Gastrocnemius medialis (tissue), 4 donors: ENCODE results near the gene RAD23A. TPM values are rescaled to one million over a fixed set of nuclear protein-coding genes. Genes with fewer than 3 reads are reported as not detected.

Source experiments
- ATAC-seq, 2 donors: fragments of 150-250 bp; one replicate each; pipeline ENCODE4 v1.9.1; 2016
- DNase-seq, 2 donors: peaks; one replicate each; pipeline ENCODE4 v3.0.0-alpha.2; 2019
- H3K27ac ChIP-seq, 4 donors: fragments of 200-600 bp; sonication (generic); 1 replicate in 1 of 4; 2 replicates in 3 of 4; pipeline ENCODE4 v1.5.1; 2016 to 2018; ENCODE audit warnings: mild to moderate bottlenecking in 2 of 4, moderate library complexity in 1 of 4
- H3K27me3 ChIP-seq, 3 donors: fragments of 200-600 bp; sonication (generic) in 2 of 3; 1 replicate in 1 of 3; 2 replicates in 2 of 3; pipeline versions ENCODE4 v1.5.1 to v1.6.0; 2016 to 2019; ENCODE audit warnings: mild to moderate bottlenecking in 1 of 3, moderate library complexity in 1 of 3
- H3K36me3 ChIP-seq, 2 donors: fragments of 200-600 bp; sonication (generic) in 1 of 2; one replicate each; pipeline ENCODE4 v1.5.1; 2017 to 2018
- H3K4me1 ChIP-seq, 2 donors: fragments of 200-600 bp; sonication (generic) in 1 of 2; one replicate each; pipeline ENCODE4 v1.5.1; 2016 to 2017; ENCODE audit warnings: mild to moderate bottlenecking in 2 of 2
- H3K4me3 ChIP-seq, 4 donors: fragments of 200-600 bp; sonication (generic) in 3 of 4; 1 replicate in 1 of 4; 2 replicates in 3 of 4; pipeline ENCODE4 v1.5.1; 2016 to 2019; ENCODE audit warnings: mild to moderate bottlenecking in 2 of 4
- H3K9me3 ChIP-seq, 3 donors: fragments of 200-600 bp; sonication (generic) in 2 of 3; 1 replicate in 1 of 3; 2 replicates in 2 of 3; pipeline ENCODE4 v1.5.1; 2016 to 2019
- POLR2A ChIP-seq, 2 donors: fragments of 450-650 bp; IDR thresholded peaks; one replicate each; pipeline ENCODE4 v1.6.1; 2017; ENCODE audit warnings: antibody characterized with exemption in 2 of 2, mild to moderate bottlenecking in 2 of 2, moderate library complexity in 2 of 2
- in situ Hi-C, 4 donors: fragments of 200-750 bp; cut with MboI; loops; one replicate each; pipeline versions ENCODE4 v1.15.0 to v1.8.0; 2017; ENCODE audit warnings: low sequenced_read_pairs in 4 of 4
- intact Hi-C: fragments of 100-400 bp; cut with DNase I; formaldehyde crosslinking; loops from one replicate; pipeline ENCODE4 v1.15.1; 2023; ENCODE audit warnings: low total_unique reads
- total RNA-seq, 4 donors: library from RNA; depleted of rRNA; stranded (reverse); fragments of >200 nt; gene quantifications; one replicate each; pipeline versions ENCODE4 v1.1.0 to v1.2.3, GENCODE V29; 2016
- TF ChIP-seq, protein P1 (sequence below), 5 experiments: fragments of 450-650 bp in 3 of 5; fragments of 200-600 bp in 2 of 5; sonication (generic) in 2 of 5; IDR thresholded peaks in 4 of 5; conservative IDR thresholded peaks in 1 of 5; 1 replicate in 4 of 5; 2 replicates in 1 of 5; pipeline ENCODE4 v1.5.1; 2016 to 2019; ENCODE audit warnings: antibody characterized with exemption in 5 of 5, mild to moderate bottlenecking in 3 of 5, moderate library complexity in 3 of 5

RAD23A gene
- total RNA-seq, 4 donors from 2014 or later = 618 to 949 (median 780) TPM

GRCh38 chr19:12932392-12933286 lies 13.0 kb upstream of the RAD23A start:
- Histone ChIP-seq H3K27ac (peak overlapping the region; percentile 91 to 99 (median 94)), H3K4me1 (peaks cover 12 to 15% of the 10 kb centered on the region in 2 donors), H3K27me3 (no peaks in the 10 kb centered on the region), H3K4me3 (peak overlapping the region; percentile 85 to 100 (median 98)), H3K36me3 (peaks cover 0 to 29% of the 10 kb centered on the region in 2 donors), H3K9me3 (no peaks in the 10 kb centered on the region)
- peak in 1 of 2 donors; percentile 14 for ATAC-seq
- DNase-seq = no peak
- intact Hi-C loops (loop anchor here (1.0 to 5.0 kb wide), 4 partner anchors 14 to 210 kb away; partner anchors contain the start of genes GCDH, JUNB, SYCE2 and TNPO2), in situ Hi-C loops (no loop called here)
- TF ChIP-seq, protein P1, sequence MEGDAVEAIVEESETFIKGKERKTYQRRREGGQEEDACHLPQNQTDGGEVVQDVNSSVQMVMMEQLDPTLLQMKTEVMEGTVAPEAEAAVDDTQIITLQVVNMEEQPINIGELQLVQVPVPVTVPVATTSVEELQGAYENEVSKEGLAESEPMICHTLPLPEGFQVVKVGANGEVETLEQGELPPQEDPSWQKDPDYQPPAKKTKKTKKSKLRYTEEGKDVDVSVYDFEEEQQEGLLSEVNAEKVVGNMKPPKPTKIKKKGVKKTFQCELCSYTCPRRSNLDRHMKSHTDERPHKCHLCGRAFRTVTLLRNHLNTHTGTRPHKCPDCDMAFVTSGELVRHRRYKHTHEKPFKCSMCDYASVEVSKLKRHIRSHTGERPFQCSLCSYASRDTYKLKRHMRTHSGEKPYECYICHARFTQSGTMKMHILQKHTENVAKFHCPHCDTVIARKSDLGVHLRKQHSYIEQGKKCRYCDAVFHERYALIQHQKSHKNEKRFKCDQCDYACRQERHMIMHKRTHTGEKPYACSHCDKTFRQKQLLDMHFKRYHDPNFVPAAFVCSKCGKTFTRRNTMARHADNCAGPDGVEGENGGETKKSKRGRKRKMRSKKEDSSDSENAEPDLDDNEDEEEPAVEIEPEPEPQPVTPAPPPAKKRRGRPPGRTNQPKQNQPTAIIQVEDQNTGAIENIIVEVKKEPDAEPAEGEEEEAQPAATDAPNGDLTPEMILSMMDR (IDR thresholded peaks at IDR 0.05 in 4 of 5, conservative IDR thresholded peaks at IDR 0.05 in 1 of 5) = no peak
- TF ChIP-seq POLR2A (IDR thresholded peaks at IDR 0.05) = no peak

DNA sequence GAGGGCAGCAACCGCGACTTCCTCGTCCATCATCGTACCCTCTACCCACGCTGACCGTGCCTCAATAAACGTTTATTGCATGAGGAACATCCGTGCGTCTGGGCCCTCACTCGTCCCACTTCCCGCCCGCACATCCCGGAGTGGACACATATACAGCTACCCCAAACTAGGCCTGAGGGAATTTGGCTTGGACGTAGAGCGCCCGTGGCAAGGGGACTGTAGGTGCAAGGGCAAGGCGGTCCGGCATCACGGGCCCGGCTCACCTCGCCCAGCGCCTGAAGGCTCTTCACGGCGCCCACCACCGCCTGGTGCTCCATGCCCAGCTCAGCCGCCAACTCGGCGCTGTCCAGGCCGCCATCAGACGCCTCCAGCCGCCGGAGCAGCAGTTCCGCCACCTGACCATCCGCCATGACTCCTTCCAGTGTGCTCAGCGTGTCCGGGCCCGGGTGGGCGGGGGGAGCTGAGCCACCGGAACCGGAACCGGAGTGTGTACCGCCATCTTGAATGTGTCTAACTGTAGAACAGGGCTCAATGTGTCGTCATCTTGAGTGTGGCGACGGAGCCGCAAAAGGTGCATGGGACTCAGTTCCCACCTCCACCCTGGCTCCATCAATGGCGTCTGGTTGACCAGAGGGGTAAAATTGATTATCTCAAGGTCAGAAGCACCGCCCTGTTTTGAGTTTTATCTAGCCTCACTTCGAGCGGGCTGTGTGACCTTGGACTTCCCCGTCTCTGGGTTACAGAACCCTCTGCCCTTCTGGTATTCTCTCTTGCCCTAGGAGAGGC lies 12.2 kb upstream of the RAD23A start, which contains the start of gene FARSA:
FARSA (minus strand) TSS at position 425 of the 786 bp plus-strand sequence; CDS start at position 410, 15 bp downstream.
- TF ChIP-seq POLR2A (IDR thresholded peaks at IDR 0.05) = peak; percentile 36 to 72
- TF ChIP-seq, protein P1 (IDR thresholded peaks at IDR 0.05 in 4 of 5, conservative IDR thresholded peaks at IDR 0.05 in 1 of 5) = no peak
- Histone ChIP-seq H3K27ac (peak within 1 kb of the TSS; percentile 91 to 99 (median 94)), H3K9me3 (no peaks in the 10 kb centered on the region), H3K4me1 (peaks cover 16 to 19% of the 10 kb centered on the region in 2 donors), H3K27me3 (no peaks in the 10 kb centered on the region), H3K36me3 (peaks cover 0 to 23% of the 10 kb centered on the region in 2 donors), H3K4me3 (peak within 1 kb of the TSS; percentile 85 to 100 (median 98))
- peak; percentile 94 for DNase-seq
- intact Hi-C loops (loop anchor here (1.0 to 5.0 kb wide), 4 partner anchors 15 to 211 kb away; partner anchors contain the start of genes GCDH, JUNB, SYCE2 and TNPO2), in situ Hi-C loops (no loop called here)
- peak; percentile 82 to 84 for ATAC-seq

DNA sequence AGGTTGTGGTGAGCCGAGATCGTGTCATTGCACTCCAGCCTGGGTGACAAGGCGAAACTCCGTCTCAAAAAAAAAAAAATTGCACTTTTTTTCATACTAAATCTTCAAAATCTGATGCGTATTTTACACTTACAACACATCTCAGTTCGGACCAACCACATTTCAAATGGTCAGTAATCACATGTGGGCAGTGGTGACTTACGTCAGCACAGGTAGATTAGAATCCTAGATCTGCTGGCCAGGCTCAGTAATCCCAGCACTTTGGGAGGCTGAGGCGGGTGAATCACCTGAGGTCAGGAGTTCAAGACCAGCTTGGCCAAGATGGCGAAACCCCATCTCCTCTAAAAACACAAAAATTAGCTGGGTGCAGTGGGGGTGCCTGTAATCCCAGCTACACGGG lies 10.6 kb upstream of the RAD23A start:
- no peaks in the 10 kb centered on the region for H3K27me3 ChIP-seq
- H3K4me3 ChIP-seq = no peak overlapping the region
- H3K4me1 ChIP-seq = peaks cover 25 to 31% of the 10 kb centered on the region in 2 donors
- intact Hi-C loops = no loop called here
- no peak overlapping the region for H3K27ac ChIP-seq
- DNase-seq (no peak), ATAC-seq (no peak)
- in situ Hi-C loops = no loop called here
- H3K36me3 ChIP-seq = peaks cover 0 to 9% of the 10 kb centered on the region in 2 donors
- TF ChIP-seq, protein P1 (IDR thresholded peaks at IDR 0.05 in 4 of 5, conservative IDR thresholded peaks at IDR 0.05 in 1 of 5) = no peak
- no peak for TF ChIP-seq POLR2A (IDR thresholded peaks at IDR 0.05)
- H3K9me3 ChIP-seq = no peaks in the 10 kb centered on the region

DNA sequence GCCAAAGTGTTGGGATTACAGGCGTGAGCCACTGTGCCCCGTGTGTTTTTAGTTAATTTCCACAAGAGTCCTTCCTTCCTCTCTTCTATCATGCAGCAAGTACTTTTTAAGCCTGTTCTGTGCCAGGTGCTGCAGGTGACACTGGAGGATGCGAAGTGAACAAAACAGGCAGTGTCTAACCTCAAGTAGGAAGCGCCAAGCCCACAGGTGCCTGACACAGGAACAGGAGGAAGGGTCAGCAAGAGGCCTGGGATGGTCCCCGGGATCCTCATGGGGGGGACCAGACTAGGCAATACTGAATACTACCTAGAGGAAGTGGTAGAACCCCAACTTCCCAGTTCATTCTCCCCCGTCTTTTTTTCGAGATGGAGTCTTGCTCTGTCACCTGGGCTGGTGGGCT lies 9.1 kb upstream of the RAD23A start:
- H3K9me3 ChIP-seq = no peaks in the 10 kb centered on the region
- no peak for TF ChIP-seq POLR2A (IDR thresholded peaks at IDR 0.05)
- TF ChIP-seq, protein P1 (IDR thresholded peaks at IDR 0.05 in 4 of 5, conservative IDR thresholded peaks at IDR 0.05 in 1 of 5) = no peak
- H3K27me3 ChIP-seq = no peaks in the 10 kb centered on the region
- H3K4me1 ChIP-seq = peaks cover 29 to 38% of the 10 kb centered on the region in 2 donors
- DNase-seq = no peak
- H3K36me3 ChIP-seq = peaks cover 0 to 17% of the 10 kb centered on the region in 2 donors
- intact Hi-C loops = no loop called here
- H3K4me3 ChIP-seq = no peak overlapping the region
- in situ Hi-C loops = no loop called here
- no peak for ATAC-seq
- no peak overlapping the region for H3K27ac ChIP-seq
